Activated naive CD4-positive, alpha-beta T cell treated with anti-CD3 and anti-CD28 coated beads for 36 hours (primary cell): ENCODE measurements around the gene PRAMEF25. TPM values are rescaled to one million over a fixed set of nuclear protein-coding genes. Genes with fewer than 3 reads are reported as not detected.
"Not testable (repeated sequence)": the region's sequence is repeated elsewhere in the genome, so short reads cannot be mapped to it uniquely, and the experiment has no call there.

ENCODE experiments used
- CTCF ChIA-PET: fragments of 350-600 bp; sonication (Branson Sonifier 250); formaldehyde crosslinking; loops from one replicate; lab custom pipeline; 2021; ENCODE audit warnings: antibody characterized with exemption; lab: Charles Lee
- DNase-seq: peaks from one replicate; pipeline ENCODE4 v3.0.0-alpha.2; 2020
- H3K27ac Mint-ChIP-seq: one replicate; pipeline ENCODE4 v1.8.0; 2021; ENCODE audit warnings: mild to moderate bottlenecking, mixed read lengths
- H3K27me3 Mint-ChIP-seq: one replicate; pipeline ENCODE4 v1.8.0; 2021; ENCODE audit warnings: low read depth, mixed read lengths
- H3K36me3 Mint-ChIP-seq: one replicate; pipeline ENCODE4 v1.8.0; 2021; ENCODE audit warnings: low read depth, mixed read lengths
- H3K4me1 Mint-ChIP-seq: one replicate; pipeline ENCODE4 v1.8.0; 2021; ENCODE audit warnings: low read depth, mixed read lengths
- H3K4me3 Mint-ChIP-seq: one replicate; pipeline ENCODE4 v1.8.0; 2021; ENCODE audit warnings: mild to moderate bottlenecking, moderate library complexity, mixed read lengths
- H3K9me3 Mint-ChIP-seq: one replicate; pipeline ENCODE4 v1.8.0; 2021; ENCODE audit warnings: mixed read lengths
- intact Hi-C: fragments of 100-400 bp; cut with micrococcal nuclease; formaldehyde crosslinking; loops from one replicate; pipeline ENCODE4 v1.15.1; 2023
- total RNA-seq, 2 experiments: library from RNA; stranded (reverse); gene quantifications; one replicate each; pipeline ENCODE4 v1.2.3, GENCODE V29; 2021

The PRAMEF25 gene
- total RNA-seq: not detected

GRCh38 chr1:13070474-13070873, at the start of gene PRAMEF25:
PRAMEF25 (plus strand) TSS chr1:13070774; CDS start chr1:13073694, 2,920 bp downstream.
- DNase-seq, CTCF ChIA-PET, H3K4me3 Mint-ChIP-seq, H3K27ac Mint-ChIP-seq, H3K27me3 Mint-ChIP-seq, intact Hi-C loops, H3K9me3 Mint-ChIP-seq, H3K4me1 Mint-ChIP-seq, H3K36me3 Mint-ChIP-seq: not testable (repeated sequence)

- DNase-seq, H3K4me1 Mint-ChIP-seq, H3K9me3 Mint-ChIP-seq, CTCF ChIA-PET, H3K36me3 Mint-ChIP-seq, H3K4me3 Mint-ChIP-seq, H3K27ac Mint-ChIP-seq, H3K27me3 Mint-ChIP-seq, intact Hi-C loops: not testable (repeated sequence)
Measured at GRCh38 chr1:13056475-13056874, 14.1 kb upstream of the PRAMEF25 start, which contains the start of gene PRAMEF27. PRAMEF27 (minus strand) TSS chr1:13056575; CDS start chr1:13053659, 2,916 bp downstream.

- H3K4me3 Mint-ChIP-seq, H3K4me1 Mint-ChIP-seq, H3K9me3 Mint-ChIP-seq, CTCF ChIA-PET, DNase-seq, intact Hi-C loops, H3K36me3 Mint-ChIP-seq, H3K27ac Mint-ChIP-seq: not testable (repeated sequence)
- H3K27me3 Mint-ChIP-seq: peaks cover 20% of the 10 kb centered on the region
Measured at GRCh38 chr1:13116754-13117153, 46.2 kb downstream of the PRAMEF25 start, which contains the start of gene HNRNPCL2. HNRNPCL2 (minus strand) TSS chr1:13116854; CDS start chr1:13116400, 454 bp downstream.

Other genes with a start within 250 kb of the PRAMEF25 start
- not detected for gene PRAMEF11, start 239.4 kb upstream of the PRAMEF25 start, total RNA-seq
- not detected for gene HNRNPCL1, start 222.1 kb upstream of the PRAMEF25 start, total RNA-seq
- not detected for gene PRAMEF2, start 213.7 kb upstream of the PRAMEF25 start, total RNA-seq
- not detected for gene PRAMEF4, start 184.6 kb upstream of the PRAMEF25 start, total RNA-seq
- gene PRAMEF10, start 172.5 kb upstream of the PRAMEF25 start, total RNA-seq: not detected
- gene PRAMEF7, start 154.2 kb upstream of the PRAMEF25 start, total RNA-seq: not detected
- not detected for gene PRAMEF6, start 123.2 kb upstream of the PRAMEF25 start, total RNA-seq
- not detected for gene PRAMEF27, start 14.2 kb upstream of the PRAMEF25 start, total RNA-seq
- gene HNRNPCL3, start 10.0 kb upstream of the PRAMEF25 start, total RNA-seq: not detected
- gene HNRNPCL2, start 46.1 kb downstream of the PRAMEF25 start, total RNA-seq: not detected
- not detected for gene PRAMEF26, start 85.2 kb downstream of the PRAMEF25 start, total RNA-seq
- gene HNRNPCL4, start 94.9 kb downstream of the PRAMEF25 start, total RNA-seq: not detected
- gene PRAMEF9, start 101.1 kb downstream of the PRAMEF25 start, total RNA-seq: not detected
- gene PRAMEF13, start 130.6 kb downstream of the PRAMEF25 start, total RNA-seq: not detected
- gene PRAMEF18, start 155.4 kb downstream of the PRAMEF25 start, total RNA-seq: not detected
- gene PRAMEF5, start 183.4 kb downstream of the PRAMEF25 start, total RNA-seq: not detected
- gene PRAMEF8, start 214.4 kb downstream of the PRAMEF25 start, total RNA-seq: not detected
- not detected for gene PRAMEF33, start 232.8 kb downstream of the PRAMEF25 start, total RNA-seq
- gene PRAMEF15, start 244.8 kb downstream of the PRAMEF25 start, total RNA-seq: not detected